DND-41 (cell line): ENCODE data around the gene TECPR1.

Source experiments
- ATAC-seq: fragments of 200-7000 bp; cut with Tn5 transposase; 3 replicates; pipeline ENCODE4 v1.9.1; 2021; ENCODE audit warnings: low read depth; ENCODE audit not compliant: insufficient read depth
- DNase-seq: peaks from one replicate; pipeline ENCODE4 v3.0.0-alpha.2; 2020
- H2AFZ ChIP-seq: 2 replicates; pipeline ENCODE4 v1.6.0; 2012; ENCODE audit warnings: low read depth, low read length
- H3K27ac ChIP-seq: 2 replicates; pipeline ENCODE4 v1.5.1; 2012; ENCODE audit warnings: low read length, inconsistent platforms
- H3K27me3 ChIP-seq: fragments of 200-600 bp; sonication (generic); 2 replicates; pipeline ENCODE4 v1.6.0; 2012; ENCODE audit warnings: low read length, mild to moderate bottlenecking, inconsistent platforms; ENCODE audit not compliant: insufficient read depth, poor library complexity
- H3K36me3 ChIP-seq: 2 replicates; pipeline ENCODE4 v1.5.1; 2012; ENCODE audit warnings: low read length, inconsistent platforms; ENCODE audit not compliant: insufficient read depth
- H3K4me1 ChIP-seq: 2 replicates; pipeline ENCODE4 v1.5.1; 2012; ENCODE audit warnings: mild to moderate bottlenecking, low read length; ENCODE audit not compliant: insufficient read depth
- H3K4me2 ChIP-seq: 2 replicates; pipeline ENCODE4 v1.6.0; 2012; ENCODE audit warnings: mild to moderate bottlenecking, moderate library complexity, low read length, inconsistent platforms; ENCODE audit not compliant: insufficient read depth
- H3K4me3 ChIP-seq, 2 experiments: fragments of 200-600 bp in 1 of 2; shearing (Covaris generic) in 1 of 2; 2 replicates each; pipeline ENCODE4 v1.5.1; 2012 to 2016; ENCODE audit warnings: inconsistent platforms in 2 of 2, low read length in 2 of 2, mild to moderate bottlenecking in 2 of 2, low read depth in 1 of 2, moderate library complexity in 1 of 2
- H3K79me2 ChIP-seq: 2 replicates; pipeline ENCODE4 v1.6.0; 2012; ENCODE audit warnings: low read length, inconsistent platforms; ENCODE audit not compliant: insufficient read depth
- H3K9ac ChIP-seq: 2 replicates; pipeline ENCODE4 v1.6.0; 2012; ENCODE audit warnings: low read depth, mild to moderate bottlenecking, inconsistent platforms, low read length, moderate library complexity
- H3K9me3 ChIP-seq: 2 replicates; pipeline ENCODE4 v1.5.1; 2012; ENCODE audit warnings: low read length, moderate library complexity, mild to moderate bottlenecking, inconsistent platforms; ENCODE audit not compliant: insufficient read depth, severe bottlenecking
- H4K20me1 ChIP-seq: 2 replicates; pipeline ENCODE4 v1.6.0; 2012; ENCODE audit warnings: low read length; ENCODE audit not compliant: insufficient read depth
- EZH2 ChIP-seq: IDR thresholded peaks from 3 replicates; pipeline ENCODE4 v1.6.1; 2012; ENCODE audit warnings: borderline replicate concordance, low read depth, mild to moderate bottlenecking, moderate library complexity, low read length, inconsistent platforms; ENCODE audit not compliant: severe bottlenecking
- TF ChIP-seq, protein P1 (sequence below): IDR thresholded peaks from 2 replicates; pipeline ENCODE4 v1.5.1; 2012; ENCODE audit warnings: borderline replicate concordance, low read length, moderate library complexity, mild to moderate bottlenecking; ENCODE audit not compliant: poor library complexity, severe bottlenecking; ENCODE audit errors: extremely low read depth

TECPR1 gene

DNA sequence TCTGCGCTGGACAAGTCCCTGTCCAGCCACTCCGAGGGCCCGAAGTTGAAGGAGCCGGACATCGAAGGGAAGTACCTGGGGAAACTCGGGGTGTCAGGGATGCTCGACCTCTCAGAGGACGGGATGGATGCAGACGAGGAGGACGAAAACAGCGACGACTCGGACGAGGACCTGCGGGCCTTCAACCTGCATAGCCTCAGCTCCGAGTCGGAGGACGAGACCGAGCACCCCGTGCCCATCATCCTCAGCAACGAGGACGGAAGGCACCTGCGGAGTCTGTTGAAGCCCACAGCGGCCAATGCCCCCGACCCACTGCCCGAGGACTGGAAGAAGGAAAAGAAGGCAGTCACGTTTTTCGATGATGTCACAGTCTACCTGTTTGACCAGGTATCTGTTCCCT is 57.8 kb downstream of the TECPR1 start:
- H3K4me1 ChIP-seq: no peaks in the 10 kb centered on the region
- ATAC-seq (no peak), DNase-seq (no peak)
- no peak overlapping the region for H3K27ac ChIP-seq
- no peaks in the 10 kb centered on the region for H3K79me2 ChIP-seq
- H4K20me1 ChIP-seq: peaks cover 11% of the 10 kb centered on the region
- no peak overlapping the region for H3K9ac ChIP-seq
- peaks cover 57% of the 10 kb centered on the region for H3K36me3 ChIP-seq
- H3K4me2 ChIP-seq: no peak overlapping the region
- H3K27me3 ChIP-seq: no peaks in the 10 kb centered on the region
- H2AFZ ChIP-seq: no peak overlapping the region
- TF ChIP-seq, protein P1, sequence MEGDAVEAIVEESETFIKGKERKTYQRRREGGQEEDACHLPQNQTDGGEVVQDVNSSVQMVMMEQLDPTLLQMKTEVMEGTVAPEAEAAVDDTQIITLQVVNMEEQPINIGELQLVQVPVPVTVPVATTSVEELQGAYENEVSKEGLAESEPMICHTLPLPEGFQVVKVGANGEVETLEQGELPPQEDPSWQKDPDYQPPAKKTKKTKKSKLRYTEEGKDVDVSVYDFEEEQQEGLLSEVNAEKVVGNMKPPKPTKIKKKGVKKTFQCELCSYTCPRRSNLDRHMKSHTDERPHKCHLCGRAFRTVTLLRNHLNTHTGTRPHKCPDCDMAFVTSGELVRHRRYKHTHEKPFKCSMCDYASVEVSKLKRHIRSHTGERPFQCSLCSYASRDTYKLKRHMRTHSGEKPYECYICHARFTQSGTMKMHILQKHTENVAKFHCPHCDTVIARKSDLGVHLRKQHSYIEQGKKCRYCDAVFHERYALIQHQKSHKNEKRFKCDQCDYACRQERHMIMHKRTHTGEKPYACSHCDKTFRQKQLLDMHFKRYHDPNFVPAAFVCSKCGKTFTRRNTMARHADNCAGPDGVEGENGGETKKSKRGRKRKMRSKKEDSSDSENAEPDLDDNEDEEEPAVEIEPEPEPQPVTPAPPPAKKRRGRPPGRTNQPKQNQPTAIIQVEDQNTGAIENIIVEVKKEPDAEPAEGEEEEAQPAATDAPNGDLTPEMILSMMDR: no peak
- no peak for TF ChIP-seq EZH2
- no peaks in the 10 kb centered on the region for H3K9me3 ChIP-seq
- no peak overlapping the region for H3K4me3 ChIP-seq

DNA sequence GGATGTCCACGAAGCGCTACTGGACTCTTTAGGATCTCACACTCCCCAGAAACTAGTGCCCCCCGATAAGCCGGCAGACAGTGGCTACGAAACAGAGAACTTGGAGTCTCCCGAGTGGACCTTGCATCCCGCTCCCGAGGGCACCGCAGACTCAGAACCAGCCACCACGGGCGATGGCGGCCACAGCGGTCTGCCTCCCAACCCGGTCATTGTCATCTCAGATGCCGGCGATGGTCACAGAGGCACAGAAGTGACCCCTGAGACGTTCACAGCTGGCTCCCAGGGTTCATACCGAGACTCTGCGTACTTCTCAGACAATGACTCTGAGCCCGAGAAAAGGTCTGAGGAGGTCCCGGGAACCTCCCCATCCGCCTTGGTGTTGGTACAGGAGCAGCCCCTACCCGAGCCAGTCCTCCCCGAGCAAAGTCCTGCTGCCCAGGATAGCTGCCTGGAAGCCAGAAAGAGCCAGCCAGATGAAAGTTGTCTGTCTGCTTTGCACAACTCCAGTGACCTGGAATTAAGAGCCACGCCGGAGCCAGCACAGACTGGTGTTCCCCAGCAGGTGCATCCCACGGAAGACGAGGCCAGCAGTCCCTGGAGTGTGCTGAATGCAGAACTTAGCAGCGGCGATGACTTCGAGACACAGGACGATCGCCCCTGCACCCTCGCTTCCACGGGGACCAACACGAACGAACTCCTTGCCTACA is 58.4 kb downstream of the TECPR1 start:
- no peak overlapping the region for H3K9ac ChIP-seq
- ATAC-seq (no peak), DNase-seq (no peak)
- no peak overlapping the region for H2AFZ ChIP-seq
- peaks cover 11% of the 10 kb centered on the region for H4K20me1 ChIP-seq
- no peaks in the 10 kb centered on the region for H3K9me3 ChIP-seq
- H3K27ac ChIP-seq: no peak overlapping the region
- H3K4me3 ChIP-seq: no peak overlapping the region
- no peaks in the 10 kb centered on the region for H3K27me3 ChIP-seq
- no peaks in the 10 kb centered on the region for H3K4me1 ChIP-seq
- no peaks in the 10 kb centered on the region for H3K79me2 ChIP-seq
- H3K4me2 ChIP-seq: no peak overlapping the region
- peaks cover 60% of the 10 kb centered on the region for H3K36me3 ChIP-seq
- no peak for TF ChIP-seq EZH2
- TF ChIP-seq, protein P1: no peak

DNA sequence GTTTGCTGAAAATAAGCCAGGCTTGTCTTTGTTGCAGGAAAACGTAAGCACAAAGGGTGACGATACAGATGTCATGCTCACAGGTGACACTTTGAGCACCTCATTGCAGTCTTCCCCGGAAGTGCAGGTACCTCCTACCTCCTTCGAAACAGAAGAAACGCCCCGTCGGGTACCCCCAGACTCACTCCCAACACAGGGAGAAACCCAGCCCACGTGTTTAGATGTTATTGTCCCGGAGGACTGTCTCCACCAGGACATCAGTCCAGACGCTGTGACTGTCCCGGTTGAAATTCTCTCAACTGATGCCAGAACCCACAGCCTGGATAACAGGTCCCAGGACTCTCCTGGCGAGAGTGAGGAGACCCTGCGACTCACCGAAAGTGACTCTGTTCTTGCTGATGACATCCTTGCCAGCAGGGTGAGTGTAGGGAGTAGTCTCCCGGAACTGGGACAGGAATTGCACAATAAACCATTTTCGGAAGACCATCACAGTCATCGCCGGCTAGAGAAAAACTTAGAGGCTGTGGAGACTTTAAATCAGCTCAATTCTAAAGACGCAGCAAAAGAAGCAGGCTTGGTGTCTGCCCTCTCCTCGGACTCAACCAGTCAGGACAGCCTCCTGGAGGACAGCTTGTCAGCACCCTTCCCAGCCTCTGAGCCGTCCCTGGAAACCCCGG is 59.1 kb downstream of the TECPR1 start:
- Histone ChIP-seq H4K20me1 (peaks cover 11% of the 10 kb centered on the region), H3K4me3 (no peak overlapping the region), H3K9me3 (no peaks in the 10 kb centered on the region), H3K9ac (no peak overlapping the region), H3K4me1 (no peaks in the 10 kb centered on the region), H3K79me2 (no peaks in the 10 kb centered on the region), H3K4me2 (no peak overlapping the region), H3K36me3 (peaks cover 64% of the 10 kb centered on the region), H3K27me3 (no peaks in the 10 kb centered on the region), H2AFZ (no peak overlapping the region), H3K27ac (no peak overlapping the region)
- DNase-seq: no peak
- no peak for TF ChIP-seq EZH2
- TF ChIP-seq, protein P1: no peak
- ATAC-seq: no peak
